IMR-90 (cell line): ENCODE data around the gene ITSN1.

Experiments used
- CHD1 ChIP-seq: IDR thresholded peaks from 2 replicates; pipeline ENCODE4 v1.6.1; 2012; ENCODE audit warnings: low read depth, low read length, improper control_type of control experiment
- CTCF ChIP-seq: conservative IDR thresholded peaks from 2 replicates; pipeline ENCODE4 v1.5.1; 2012; ENCODE audit warnings: mild to moderate bottlenecking, low read depth, low read length, improper control_type of control experiment
- POLR2A ChIP-seq: IDR thresholded peaks from 2 replicates; pipeline ENCODE4 v1.6.1; 2012; ENCODE audit warnings: mild to moderate bottlenecking, low read depth, low read length
- RAD21 ChIP-seq: IDR thresholded peaks from 2 replicates; pipeline ENCODE4 v1.6.1; 2012; ENCODE audit warnings: low read length, improper control_type of control experiment

- no peak for TF ChIP-seq CTCF
- no peak for TF ChIP-seq CHD1
- no peak for TF ChIP-seq RAD21
- no peak for TF ChIP-seq POLR2A
These were observed 65.5 kb downstream of the ITSN1 start for GRCh38 chr21:33707846-33708245.
